Keratinocyte (primary cell): Measurements from ENCODE around the gene DNLZ.

ENCODE experiments used
- CTCF ChIP-seq, 3 experiments: IDR thresholded peaks in 1 of 3; conservative IDR thresholded peaks in 1 of 3; optimal IDR thresholded peaks in 1 of 3; 2 replicates in 2 of 3; 3 replicates in 1 of 3; pipeline versions ENCODE3 to v1.5.1; 2011; ENCODE audit warnings: low read length in 3 of 3, mild to moderate bottlenecking in 3 of 3, moderate library complexity in 2 of 3, control low read depth in 1 of 3, inconsistent platforms in 1 of 3; ENCODE audit not compliant: insufficient read depth in 2 of 3; ENCODE audit errors: extremely low read depth in 1 of 3
- EZH2 ChIP-seq: IDR thresholded peaks from one replicate; pipeline ENCODE4 v1.6.1; 2012; ENCODE audit warnings: inconsistent platforms, mild to moderate bottlenecking, low read length, moderate library complexity

DNA sequence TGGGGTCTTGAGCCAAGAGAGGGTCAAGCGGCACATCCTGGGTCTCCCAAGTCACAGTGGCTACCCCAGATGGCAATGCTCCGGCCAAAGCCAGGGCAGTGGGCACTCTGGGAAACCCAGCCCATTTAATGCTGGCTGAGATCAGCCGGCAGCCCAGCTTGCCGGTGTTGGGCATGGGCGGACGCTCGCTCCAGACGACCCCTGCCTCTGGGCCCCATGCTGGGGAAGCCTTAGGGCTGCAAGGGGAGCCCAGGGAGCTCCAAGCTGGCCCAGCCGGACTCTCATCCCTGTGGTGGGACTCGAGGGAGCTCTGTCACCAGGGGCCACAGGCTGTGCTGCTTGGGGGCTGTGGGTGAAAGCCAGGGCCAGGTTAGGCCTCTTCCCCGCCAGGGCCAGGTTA lies 15.9 kb upstream of the DNLZ start:
- TF ChIP-seq CTCF (optimal IDR thresholded peaks at IDR 0.05 in 1 of 3, IDR thresholded peaks at IDR 0.05 in 1 of 3, conservative IDR thresholded peaks at IDR 0.05 in 1 of 3; ENCODE audit: extremely low read depth in 1 of 3, insufficient read depth in 2 of 3, low read length in 3 of 3), result no peak
- TF ChIP-seq EZH2, result no peak
